Calu3 (cell line): ENCODE results near the gene NUDT13. TPM values are rescaled to one million over a fixed set of nuclear protein-coding genes. Genes with fewer than 3 reads are reported as not detected.
A peak's percentile ranks its signal among the peaks of the same experiment; 100 is the strongest.

Source experiments
- Bru-seq: library from RNA; stranded (reverse); fragments of 400-500 nt; gene quantifications from one replicate; lab custom pipeline; 2021; lab: Mats Ljungman, UMichigan
- BruChase-seq, 2 experiments: library from RNA; stranded (reverse); fragments of 400-500 nt; gene quantifications; one replicate each; lab custom pipeline; 2021; lab: Mats Ljungman, UMichigan
- BruUV-seq: library from RNA; stranded (reverse); fragments of 400-500 nt; replicated peaks from 2 replicates; lab custom pipeline; 2021; lab: Mats Ljungman, UMichigan
- CTCF ChIA-PET: fragments of 300-600 bp; sonication (Branson Sonifier 250); formaldehyde crosslinking; loops from one replicate; lab custom pipeline; 2022; ENCODE audit warnings: antibody characterized with exemption; lab: Charles Lee
- DNase-seq: peaks from one replicate; pipeline ENCODE4 v3.0.0; 2022
- H3K27ac Mint-ChIP-seq: one replicate; pipeline ENCODE4 v1.8.0; 2022; ENCODE audit warnings: mixed read lengths; ENCODE audit not compliant: unreplicated experiment
- H3K27me3 Mint-ChIP-seq: one replicate; pipeline ENCODE4 v1.8.0; 2022; ENCODE audit warnings: mixed read lengths; ENCODE audit not compliant: unreplicated experiment
- H3K36me3 Mint-ChIP-seq: one replicate; pipeline ENCODE4 v1.8.0; 2022; ENCODE audit warnings: mild to moderate bottlenecking, moderate library complexity, mixed read lengths; ENCODE audit not compliant: insufficient read depth, unreplicated experiment
- H3K4me1 Mint-ChIP-seq: one replicate; pipeline ENCODE4 v1.8.0; 2022; ENCODE audit warnings: mild to moderate bottlenecking, low read depth, mixed read lengths; ENCODE audit not compliant: unreplicated experiment
- H3K4me3 Mint-ChIP-seq: one replicate; pipeline ENCODE4 v1.8.0; 2022; ENCODE audit warnings: mild to moderate bottlenecking, low read depth, moderate library complexity, mixed read lengths; ENCODE audit not compliant: unreplicated experiment
- H3K9me3 Mint-ChIP-seq: one replicate; pipeline ENCODE4 v1.8.0; 2022; ENCODE audit warnings: low read depth, mixed read lengths; ENCODE audit not compliant: unreplicated experiment
- intact Hi-C: fragments of 100-400 bp; cut with micrococcal nuclease; formaldehyde crosslinking; loops from one replicate; pipeline ENCODE4 v1.10.0; 2022; ENCODE audit not compliant: unreplicated experiment
- long read RNA-seq: library from polyadenylated mRNA; stranded (forward); transcript quantifications from one replicate; pipeline ENCODE4 v2.0.0, GENCODE V29; 2022
- total RNA-seq: library from RNA; stranded (reverse); gene quantifications from 2 replicates; pipeline ENCODE4 v1.2.3, GENCODE V29; 2022
- TF ChIP-seq, protein P1 (sequence below): fragments of 200-600 bp; IDR thresholded peaks from one replicate; pipeline ENCODE4 v1.8.0; 2022; ENCODE audit warnings: antibody characterized with exemption; ENCODE audit not compliant: unreplicated experiment

The NUDT13 gene
- total RNA-seq, result 0.76 and 0.78 TPM in 2 replicates
- percentile 33 among the genes with signal in this experiment for Bru-seq, nascent RNA
- BruChase-seq, experiment 1, labeled RNA remaining after a 6-hour chase, result percentile 27 among the genes with signal in this experiment
- BruChase-seq, experiment 2, labeled RNA remaining after a 2-hour chase, result percentile 31 among the genes with signal in this experiment
- long read RNA-seq, partial matches to known transcripts, result 0 of 3 reads
- long read RNA-seq, other reads (novel, unspliced or antisense), result 2 of 3 reads

GRCh38 chr10:73110345-73110849, at the start of gene NUDT13:
Gene NUDT13 (plus strand): TSS chr10:73110455. CDS start chr10:73114366, 3,911 bp downstream.
- Mint-ChIP-seq H3K27ac (peak within 1 kb of the TSS; percentile 56), H3K4me3 (peak within 1 kb of the TSS; percentile 65), H3K27me3 (no peaks in the 10 kb centered on the region), H3K9me3 (peaks cover 5% of the 10 kb centered on the region), H3K36me3 (peaks cover 28% of the 10 kb centered on the region), H3K4me1 (no peaks in the 10 kb centered on the region)
- BruUV-seq, result TSS peak; percentile 37
- intact Hi-C loops, result no loop called here
- TF ChIP-seq, protein P1, sequence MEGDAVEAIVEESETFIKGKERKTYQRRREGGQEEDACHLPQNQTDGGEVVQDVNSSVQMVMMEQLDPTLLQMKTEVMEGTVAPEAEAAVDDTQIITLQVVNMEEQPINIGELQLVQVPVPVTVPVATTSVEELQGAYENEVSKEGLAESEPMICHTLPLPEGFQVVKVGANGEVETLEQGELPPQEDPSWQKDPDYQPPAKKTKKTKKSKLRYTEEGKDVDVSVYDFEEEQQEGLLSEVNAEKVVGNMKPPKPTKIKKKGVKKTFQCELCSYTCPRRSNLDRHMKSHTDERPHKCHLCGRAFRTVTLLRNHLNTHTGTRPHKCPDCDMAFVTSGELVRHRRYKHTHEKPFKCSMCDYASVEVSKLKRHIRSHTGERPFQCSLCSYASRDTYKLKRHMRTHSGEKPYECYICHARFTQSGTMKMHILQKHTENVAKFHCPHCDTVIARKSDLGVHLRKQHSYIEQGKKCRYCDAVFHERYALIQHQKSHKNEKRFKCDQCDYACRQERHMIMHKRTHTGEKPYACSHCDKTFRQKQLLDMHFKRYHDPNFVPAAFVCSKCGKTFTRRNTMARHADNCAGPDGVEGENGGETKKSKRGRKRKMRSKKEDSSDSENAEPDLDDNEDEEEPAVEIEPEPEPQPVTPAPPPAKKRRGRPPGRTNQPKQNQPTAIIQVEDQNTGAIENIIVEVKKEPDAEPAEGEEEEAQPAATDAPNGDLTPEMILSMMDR, result no peak
- CTCF ChIA-PET, result interaction anchor here (1.6 to 2.3 kb wide), 2 partner anchors 11 to 14 kb away, joined by 5 to 9 read pairs; partner anchors contain the start of gene P4HA1
- peak; percentile 33 for DNase-seq

GRCh38 chr10:73060738-73061635, 49.3 kb upstream of the NUDT13 start:
- peaks cover 8% of the 10 kb centered on the region for H3K36me3 Mint-ChIP-seq
- no peak overlapping the region for H3K27ac Mint-ChIP-seq
- H3K9me3 Mint-ChIP-seq, result no peaks in the 10 kb centered on the region
- DNase-seq, result no peak
- CTCF ChIA-PET, result interaction anchor here (0.5 to 1.4 kb wide), 10 partner anchors 19 to 1419 kb away, joined by 3 to 5 read pairs (median 3); no protein-coding TSS in a partner anchor
- no TSS peak for BruUV-seq
- intact Hi-C loops, result loop anchor here (2.0 kb wide), 1 partner anchor 696 kb away; no protein-coding TSS in a partner anchor
- H3K4me3 Mint-ChIP-seq, result no peak overlapping the region
- H3K27me3 Mint-ChIP-seq, result no peaks in the 10 kb centered on the region
- TF ChIP-seq, protein P1, result no peak
- no peaks in the 10 kb centered on the region for H3K4me1 Mint-ChIP-seq

DNA sequence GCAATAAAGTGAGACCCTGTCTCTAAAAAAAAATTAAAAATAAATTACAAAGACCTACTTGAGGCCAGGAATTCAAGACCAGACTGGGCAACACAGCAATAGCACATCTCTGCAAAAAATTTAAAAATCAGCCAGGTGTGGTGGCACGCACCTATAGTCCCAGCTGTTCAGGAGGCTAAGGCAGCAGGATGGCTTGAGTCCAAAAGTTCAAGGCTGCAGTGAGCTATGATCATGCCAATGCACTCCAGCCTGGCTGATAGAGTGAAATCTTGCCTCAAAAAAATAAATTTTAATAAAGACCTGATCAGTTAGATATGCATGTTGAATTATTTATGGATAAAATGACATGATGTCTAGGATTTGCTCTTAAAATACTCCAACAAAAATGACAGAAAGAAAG, 48.5 kb upstream of the NUDT13 start:
- Mint-ChIP-seq H3K27me3 (no peaks in the 10 kb centered on the region), H3K9me3 (no peaks in the 10 kb centered on the region), H3K4me3 (no peak overlapping the region), H3K36me3 (peaks cover 8% of the 10 kb centered on the region), H3K27ac (no peak overlapping the region), H3K4me1 (no peaks in the 10 kb centered on the region)
- intact Hi-C loops, result loop anchor here (2.0 kb wide), 1 partner anchor 697 kb away; no protein-coding TSS in a partner anchor
- no TSS peak for BruUV-seq
- TF ChIP-seq, protein P1, result no peak
- DNase-seq, result no peak
- CTCF ChIA-PET, result interaction anchor here (0.6 to 1.4 kb wide), 8 partner anchors 18 to 697 kb away, joined by 3 to 5 read pairs (median 3); no protein-coding TSS in a partner anchor

DNA sequence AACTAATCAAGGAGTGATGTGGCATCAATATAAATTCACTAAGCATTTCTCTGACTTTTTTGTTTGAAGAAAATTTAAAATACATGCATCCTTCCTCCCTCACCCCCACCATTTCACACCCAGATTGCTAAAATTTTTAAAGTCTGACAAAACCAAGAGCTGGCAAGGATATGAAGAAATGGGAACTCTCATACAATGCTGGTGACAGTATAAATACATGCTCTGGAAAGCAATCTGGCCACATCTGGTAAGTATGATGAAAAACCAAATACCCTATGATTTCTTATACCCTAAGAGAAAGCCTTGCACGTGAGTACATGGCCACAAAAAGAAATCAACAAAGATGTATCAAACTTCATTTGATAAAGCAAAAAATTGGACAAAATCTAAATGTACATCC, 44.8 kb upstream of the NUDT13 start:
- no TSS peak for BruUV-seq
- intact Hi-C loops, result no loop called here
- Mint-ChIP-seq H3K36me3 (no peaks in the 10 kb centered on the region), H3K27me3 (no peaks in the 10 kb centered on the region), H3K9me3 (no peaks in the 10 kb centered on the region), H3K27ac (no peak overlapping the region), H3K4me1 (no peaks in the 10 kb centered on the region), H3K4me3 (no peak overlapping the region)
- CTCF ChIA-PET, result no interaction called here
- TF ChIP-seq, protein P1, result no peak
- DNase-seq, result no peak
